SK-N-SH (cell line): ENCODE results near the gene CRTC2.

Source experiments
- EZH2phosphoT487 ChIP-seq: fragments of 200-600 bp; sonication (generic); IDR thresholded peaks from 2 replicates; pipeline ENCODE4 v1.6.1; 2017; ENCODE audit warnings: low read depth, mixed run types, mild to moderate bottlenecking, antibody characterized with exemption, moderate library complexity, borderline replicate concordance
- GABPA ChIP-seq: IDR thresholded peaks from 2 replicates; pipeline ENCODE4 v1.4.0; 2012; ENCODE audit warnings: low read depth, mild to moderate bottlenecking
- GATA2 ChIP-seq: sonication (generic); formaldehyde crosslinking; IDR thresholded peaks from 2 replicates; pipeline ENCODE4 v1.5.0; 2020; ENCODE audit warnings: mild to moderate bottlenecking, missing genetic modification reagents
- POLR2AphosphoS5 ChIP-seq: IDR thresholded peaks from 2 replicates; pipeline ENCODE4 v1.6.1; 2012; ENCODE audit warnings: low read depth, low read length
- RAD21 ChIP-seq: IDR thresholded peaks from 2 replicates; pipeline ENCODE4 v1.6.1; 2012; ENCODE audit warnings: mild to moderate bottlenecking, low read length
- TAF1 ChIP-seq: IDR thresholded peaks from 2 replicates; pipeline ENCODE4 v1.6.1; 2012; ENCODE audit warnings: low read depth, mild to moderate bottlenecking, low read length, moderate library complexity, borderline replicate concordance
- TEAD4 ChIP-seq: IDR thresholded peaks from 2 replicates; pipeline ENCODE4 v1.4.0; 2012; ENCODE audit warnings: mild to moderate bottlenecking, borderline replicate concordance; ENCODE audit not compliant: insufficient read depth
- TF ChIP-seq, protein P1 (sequence below): fragments of 200-600 bp; sonication (generic); IDR thresholded peaks from 2 replicates; pipeline ENCODE4 v1.6.1; 2017; ENCODE audit warnings: antibody characterized with exemption, mild to moderate bottlenecking, moderate library complexity
- TF ChIP-seq, protein P2 (sequence below): IDR thresholded peaks from 2 replicates; pipeline ENCODE4 v1.4.0; 2012; ENCODE audit warnings: low read depth, borderline replicate concordance
- TF ChIP-seq, protein P3 (sequence below): fragments of 150-350 bp; IDR thresholded peaks from 2 replicates; pipeline ENCODE4 v1.6.1; 2017; ENCODE audit warnings: antibody characterized with exemption, low read length, low read depth, borderline replicate concordance
- TF ChIP-seq, protein P4 (sequence below): IDR thresholded peaks from 2 replicates; pipeline ENCODE4 v1.4.0; 2012; ENCODE audit warnings: low read depth

DNA sequence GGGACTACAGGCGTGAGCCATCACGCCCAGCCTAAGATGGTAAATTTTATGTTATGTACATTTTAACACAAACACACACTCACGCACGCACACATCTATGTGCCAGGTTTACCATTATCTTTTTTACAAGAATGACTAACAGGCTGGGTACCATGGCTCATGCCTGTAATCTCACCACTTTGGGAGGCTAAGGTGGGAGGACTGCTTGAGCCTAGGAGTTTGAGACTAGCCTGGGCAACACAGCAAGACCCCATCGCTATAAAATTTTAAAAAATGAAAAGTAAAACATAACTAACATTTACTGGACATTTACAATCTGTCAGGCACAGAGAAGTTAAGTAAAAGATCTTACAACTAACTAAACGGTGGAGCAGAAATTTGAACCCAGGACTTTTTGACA is 50.3 kb downstream of the CRTC2 start:
- no peak for TF ChIP-seq GATA2
- TF ChIP-seq, protein P1, sequence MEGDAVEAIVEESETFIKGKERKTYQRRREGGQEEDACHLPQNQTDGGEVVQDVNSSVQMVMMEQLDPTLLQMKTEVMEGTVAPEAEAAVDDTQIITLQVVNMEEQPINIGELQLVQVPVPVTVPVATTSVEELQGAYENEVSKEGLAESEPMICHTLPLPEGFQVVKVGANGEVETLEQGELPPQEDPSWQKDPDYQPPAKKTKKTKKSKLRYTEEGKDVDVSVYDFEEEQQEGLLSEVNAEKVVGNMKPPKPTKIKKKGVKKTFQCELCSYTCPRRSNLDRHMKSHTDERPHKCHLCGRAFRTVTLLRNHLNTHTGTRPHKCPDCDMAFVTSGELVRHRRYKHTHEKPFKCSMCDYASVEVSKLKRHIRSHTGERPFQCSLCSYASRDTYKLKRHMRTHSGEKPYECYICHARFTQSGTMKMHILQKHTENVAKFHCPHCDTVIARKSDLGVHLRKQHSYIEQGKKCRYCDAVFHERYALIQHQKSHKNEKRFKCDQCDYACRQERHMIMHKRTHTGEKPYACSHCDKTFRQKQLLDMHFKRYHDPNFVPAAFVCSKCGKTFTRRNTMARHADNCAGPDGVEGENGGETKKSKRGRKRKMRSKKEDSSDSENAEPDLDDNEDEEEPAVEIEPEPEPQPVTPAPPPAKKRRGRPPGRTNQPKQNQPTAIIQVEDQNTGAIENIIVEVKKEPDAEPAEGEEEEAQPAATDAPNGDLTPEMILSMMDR, result no peak
- no peak for TF ChIP-seq TAF1
- TF ChIP-seq, protein P2, sequence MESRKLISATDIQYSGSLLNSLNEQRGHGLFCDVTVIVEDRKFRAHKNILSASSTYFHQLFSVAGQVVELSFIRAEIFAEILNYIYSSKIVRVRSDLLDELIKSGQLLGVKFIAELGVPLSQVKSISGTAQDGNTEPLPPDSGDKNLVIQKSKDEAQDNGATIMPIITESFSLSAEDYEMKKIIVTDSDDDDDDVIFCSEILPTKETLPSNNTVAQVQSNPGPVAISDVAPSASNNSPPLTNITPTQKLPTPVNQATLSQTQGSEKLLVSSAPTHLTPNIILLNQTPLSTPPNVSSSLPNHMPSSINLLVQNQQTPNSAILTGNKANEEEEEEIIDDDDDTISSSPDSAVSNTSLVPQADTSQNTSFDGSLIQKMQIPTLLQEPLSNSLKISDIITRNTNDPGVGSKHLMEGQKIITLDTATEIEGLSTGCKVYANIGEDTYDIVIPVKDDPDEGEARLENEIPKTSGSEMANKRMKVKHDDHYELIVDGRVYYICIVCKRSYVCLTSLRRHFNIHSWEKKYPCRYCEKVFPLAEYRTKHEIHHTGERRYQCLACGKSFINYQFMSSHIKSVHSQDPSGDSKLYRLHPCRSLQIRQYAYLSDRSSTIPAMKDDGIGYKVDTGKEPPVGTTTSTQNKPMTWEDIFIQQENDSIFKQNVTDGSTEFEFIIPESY, result no peak
- TF ChIP-seq RAD21, result no peak
- no peak for TF ChIP-seq POLR2AphosphoS5
- TF ChIP-seq, protein P3, sequence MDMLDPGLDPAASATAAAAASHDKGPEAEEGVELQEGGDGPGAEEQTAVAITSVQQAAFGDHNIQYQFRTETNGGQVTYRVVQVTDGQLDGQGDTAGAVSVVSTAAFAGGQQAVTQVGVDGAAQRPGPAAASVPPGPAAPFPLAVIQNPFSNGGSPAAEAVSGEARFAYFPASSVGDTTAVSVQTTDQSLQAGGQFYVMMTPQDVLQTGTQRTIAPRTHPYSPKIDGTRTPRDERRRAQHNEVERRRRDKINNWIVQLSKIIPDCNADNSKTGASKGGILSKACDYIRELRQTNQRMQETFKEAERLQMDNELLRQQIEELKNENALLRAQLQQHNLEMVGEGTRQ, result no peak
- TF ChIP-seq, protein P4, sequence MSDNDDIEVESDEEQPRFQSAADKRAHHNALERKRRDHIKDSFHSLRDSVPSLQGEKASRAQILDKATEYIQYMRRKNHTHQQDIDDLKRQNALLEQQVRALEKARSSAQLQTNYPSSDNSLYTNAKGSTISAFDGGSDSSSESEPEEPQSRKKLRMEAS, result no peak
- no peak for TF ChIP-seq TEAD4
- no peak for TF ChIP-seq GABPA
- no peak for TF ChIP-seq EZH2phosphoT487
